HEK293T (cell line): ENCODE results near the gene POLR2B.

Experiments used
- CTCF ChIA-PET: fragments of 350-600 bp; formaldehyde crosslinking; extraction: SDS; loops from one replicate; lab custom pipeline; 2021; ENCODE audit warnings: antibody characterized with exemption, inconsistent platforms; lab: Yijun Ruan, JAX
- POLR2A ChIA-PET: fragments of 350-600 bp; formaldehyde crosslinking; extraction: SDS; loops from one replicate; lab custom pipeline; 2020; ENCODE audit warnings: antibody characterized with exemption, inconsistent platforms; lab: Yijun Ruan, JAX
- DNase-seq: peaks from one replicate; pipeline ENCODE4 v3.0.0; 2012; ENCODE audit warnings: mixed read lengths; ENCODE audit errors: extremely low spot score
- ARNT ChIP-seq: fragments of 450-650 bp; IDR thresholded peaks from 2 replicates; pipeline ENCODE4 v1.6.1; 2017; ENCODE audit warnings: mild to moderate bottlenecking
- BHLHE40 ChIP-seq: fragments of 450-650 bp; IDR thresholded peaks from 2 replicates; pipeline ENCODE4 v1.6.1; 2016; ENCODE audit warnings: mild to moderate bottlenecking, moderate library complexity, borderline replicate concordance
- CTBP1 ChIP-seq: fragments of 450-650 bp; IDR thresholded peaks from 2 replicates; pipeline ENCODE4 v1.6.1; 2016; ENCODE audit warnings: borderline replicate concordance
- ELF4 ChIP-seq: fragments of 450-650 bp; IDR thresholded peaks from 2 replicates; pipeline ENCODE4 v1.6.1; 2017; ENCODE audit warnings: antibody characterized with exemption
- FOXA1 ChIP-seq: fragments of 450-650 bp; IDR thresholded peaks from 2 replicates; pipeline ENCODE4 v1.6.1; 2016; ENCODE audit warnings: mild to moderate bottlenecking
- FOXK2 ChIP-seq: fragments of 450-650 bp; IDR thresholded peaks from 2 replicates; pipeline ENCODE4 v1.6.1; 2016; ENCODE audit warnings: mild to moderate bottlenecking
- FOXM1 ChIP-seq: fragments of 450-650 bp; IDR thresholded peaks from 2 replicates; pipeline ENCODE4 v1.6.1; 2017; ENCODE audit warnings: mild to moderate bottlenecking, borderline replicate concordance
- HDGF ChIP-seq: fragments of 450-650 bp; IDR thresholded peaks from 2 replicates; pipeline ENCODE4 v1.6.1; 2017; ENCODE audit warnings: antibody characterized with exemption, borderline replicate concordance
- L3MBTL2 ChIP-seq: fragments of 450-650 bp; conservative IDR thresholded peaks from 2 replicates; pipeline ENCODE4 v1.6.1; 2016; ENCODE audit warnings: mild to moderate bottlenecking
- LEF1 ChIP-seq: fragments of 450-650 bp; IDR thresholded peaks from 2 replicates; pipeline ENCODE4 v1.6.1; 2017; ENCODE audit warnings: mild to moderate bottlenecking, borderline replicate concordance
- NFRKB ChIP-seq: fragments of 450-650 bp; IDR thresholded peaks from 2 replicates; pipeline ENCODE4 v1.6.1; 2016; ENCODE audit warnings: mild to moderate bottlenecking, moderate library complexity
- SP1 ChIP-seq: fragments of 450-650 bp; IDR thresholded peaks from 2 replicates; pipeline ENCODE4 v1.6.1; 2017
- SUZ12 ChIP-seq: fragments of 450-650 bp; IDR thresholded peaks from 2 replicates; pipeline ENCODE4 v1.6.1; 2016; ENCODE audit warnings: mild to moderate bottlenecking
- TARDBP ChIP-seq: fragments of 450-650 bp; IDR thresholded peaks from 2 replicates; pipeline ENCODE4 v1.6.1; 2016
- ZNF384 ChIP-seq: fragments of 450-650 bp; IDR thresholded peaks from 2 replicates; pipeline ENCODE4 v1.6.1; 2016
- TF ChIP-seq, protein P1 (sequence below): fragments of 450-650 bp; IDR thresholded peaks from 2 replicates; pipeline ENCODE4 v1.6.1; 2016

Gene POLR2B

GRCh38 chr4:57048590-57049304, 70.1 kb downstream of the POLR2B start:
- DNase-seq: no peak
- ChIA-PET POLR2A (no interaction called here), CTCF (interaction anchor here (0.7 kb wide), 1 partner anchor 114 kb away, joined by 4 read pairs; no protein-coding TSS in a partner anchor)
- TF ChIP-seq ARNT (no peak), CTBP1 (no peak), HDGF (no peak), TARDBP (no peak)

- TF ChIP-seq FOXK2: no peak
- no peak for TF ChIP-seq ELF4
- no peak for TF ChIP-seq FOXA1
- no peak for TF ChIP-seq HDGF
- no peak for TF ChIP-seq BHLHE40
- TF ChIP-seq ARNT: no peak
- TF ChIP-seq NFRKB: no peak
- TF ChIP-seq CTBP1: no peak
- TF ChIP-seq, protein P1, sequence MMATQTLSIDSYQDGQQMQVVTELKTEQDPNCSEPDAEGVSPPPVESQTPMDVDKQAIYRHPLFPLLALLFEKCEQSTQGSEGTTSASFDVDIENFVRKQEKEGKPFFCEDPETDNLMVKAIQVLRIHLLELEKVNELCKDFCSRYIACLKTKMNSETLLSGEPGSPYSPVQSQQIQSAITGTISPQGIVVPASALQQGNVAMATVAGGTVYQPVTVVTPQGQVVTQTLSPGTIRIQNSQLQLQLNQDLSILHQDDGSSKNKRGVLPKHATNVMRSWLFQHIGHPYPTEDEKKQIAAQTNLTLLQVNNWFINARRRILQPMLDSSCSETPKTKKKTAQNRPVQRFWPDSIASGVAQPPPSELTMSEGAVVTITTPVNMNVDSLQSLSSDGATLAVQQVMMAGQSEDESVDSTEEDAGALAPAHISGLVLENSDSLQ: no peak
- TF ChIP-seq FOXM1: no peak
- no peak for TF ChIP-seq ZNF384
- TF ChIP-seq L3MBTL2: no peak
- TF ChIP-seq SP1: no peak
- no peak for DNase-seq
- ChIA-PET POLR2A (no interaction called here), CTCF (no interaction called here)
These were observed 72.4 kb downstream of the POLR2B start for GRCh38 chr4:57051095-57051494.

- POLR2A ChIA-PET: no interaction called here
- TF ChIP-seq SP1 (no peak), BHLHE40 (no peak), NFRKB (no peak), HDGF (no peak), CTBP1 (no peak), ARNT (no peak), L3MBTL2 (no peak), LEF1 (no peak), FOXM1 (no peak), FOXA1 (no peak), ELF4 (no peak), SUZ12 (no peak), FOXK2 (no peak), TARDBP (no peak), ZNF384 (no peak)
- TF ChIP-seq, protein P1: no peak
- DNase-seq: no peak
- CTCF ChIA-PET: no interaction called here
These were observed 72.8 kb downstream of the POLR2B start for GRCh38 chr4:57051524-57051923.

GRCh38 chr4:57053508-57053907, 74.8 kb downstream of the POLR2B start:
- no peak for DNase-seq

DNA sequence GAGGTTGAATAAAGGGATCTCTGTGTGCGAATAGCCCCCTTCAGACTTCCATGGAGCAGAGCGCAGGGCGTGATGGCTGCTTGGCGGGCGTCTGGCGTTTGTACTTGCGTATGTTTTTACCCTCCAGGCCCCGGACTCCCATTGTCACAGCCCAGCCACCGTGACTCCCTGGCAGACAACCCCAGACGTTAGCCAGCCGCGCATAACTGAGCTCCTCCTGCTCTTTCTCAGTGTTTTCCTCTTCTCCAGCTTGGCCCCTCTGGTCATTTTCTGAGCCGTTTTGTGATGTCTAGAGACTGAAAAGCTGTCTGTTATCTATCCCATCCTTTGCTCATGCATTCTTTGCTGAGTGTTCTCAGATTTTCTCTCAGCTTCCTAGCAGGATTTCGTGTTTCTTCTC, 77.2 kb downstream of the POLR2B start:
- DNase-seq: no peak
- ChIA-PET CTCF (no interaction called here), POLR2A (interaction anchor here (1.0 kb wide), 1 partner anchor 78 kb away, joined by 3 read pairs; the partner anchor contains the start of gene NOA1)
- TF ChIP-seq FOXA1 (no peak), FOXK2 (no peak), NFRKB (no peak), FOXM1 (no peak), HDGF (no peak), CTBP1 (no peak), TARDBP (no peak), ZNF384 (no peak), ARNT (no peak), SUZ12 (no peak), BHLHE40 (no peak), LEF1 (no peak), ELF4 (no peak)
- TF ChIP-seq, protein P1: no peak

More at GRCh38 chr4:57053508-57053907, 74.8 kb downstream of the POLR2B start:
- ChIA-PET POLR2A (no interaction called here), CTCF (no interaction called here)
- TF ChIP-seq, protein P1: no peak
- TF ChIP-seq FOXK2 (no peak), SUZ12 (no peak), CTBP1 (no peak), BHLHE40 (no peak), FOXM1 (no peak), TARDBP (no peak), FOXA1 (no peak), SP1 (no peak), HDGF (no peak), L3MBTL2 (no peak), NFRKB (no peak)
